NCI-H524 (cell line): Measurements from ENCODE around the gene GPR107.
A peak's percentile ranks its signal among the peaks of the same experiment; 100 is the strongest.
"Not testable (repeated sequence)": the region's sequence is repeated elsewhere in the genome, so short reads cannot be mapped to it uniquely, and the experiment has no call there.

Source experiments
- DNase-seq, 2 experiments: peaks; one replicate each; lab custom pipeline; 2025; lab: John Stamatoyannopoulos, UW

Gene GPR107

GRCh38 chr9:130053504-130054324, at the start of gene GPR107:
TSS of gene GPR107 (plus strand) at chr9:130053906. CDS start at chr9:130053933, 27 bp downstream.
- DNase-seq, result peak; percentile 30 to 67

DNA sequence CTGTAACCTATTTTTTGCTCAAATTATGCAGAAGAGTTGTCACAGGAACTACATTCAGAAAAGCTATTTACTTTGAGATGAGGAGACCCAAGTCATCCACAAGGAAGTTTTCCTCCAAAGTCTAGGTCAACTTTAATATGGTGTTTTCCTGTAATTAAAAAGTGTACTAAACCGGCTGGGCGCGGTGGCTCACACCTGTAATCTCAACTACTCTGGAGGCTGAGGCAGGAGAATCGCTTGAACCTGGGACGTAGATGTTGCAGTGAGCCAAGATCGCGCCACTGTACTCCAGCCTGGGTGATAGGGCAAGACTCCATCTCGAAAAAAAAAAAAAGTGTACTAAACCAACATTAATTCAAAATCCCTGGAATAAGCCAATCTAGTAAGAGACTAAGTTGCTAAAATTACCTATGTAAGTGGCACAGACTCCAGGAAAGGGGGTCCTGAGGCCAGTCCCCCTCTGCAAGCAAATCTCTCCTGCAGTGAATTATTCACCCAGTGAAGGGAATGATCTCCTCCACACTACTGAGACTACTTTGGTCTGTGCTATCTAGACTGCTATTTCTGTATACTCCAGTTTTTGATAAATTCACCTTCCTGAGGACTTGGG, 49.7 kb upstream of the GPR107 start:
- DNase-seq, result no peak

DNA sequence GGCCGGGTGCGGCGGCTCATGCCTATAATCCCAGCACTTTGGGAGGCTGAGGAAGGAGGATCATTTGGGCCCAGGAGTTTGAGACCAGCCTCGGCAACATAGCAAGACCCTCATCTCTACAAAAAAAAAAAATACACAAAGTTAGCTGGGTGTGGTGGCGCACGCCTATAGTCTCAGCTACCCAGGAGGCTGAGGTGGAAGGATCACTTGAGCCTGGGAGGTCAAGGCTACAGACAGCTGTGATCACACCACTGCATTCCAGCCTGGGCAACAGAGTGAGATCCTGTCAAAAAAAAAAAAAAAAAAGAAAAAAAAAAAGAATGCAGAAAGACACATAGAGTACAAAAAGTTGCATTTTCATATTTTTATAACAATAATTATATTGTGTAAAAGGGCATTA, 46.8 kb upstream of the GPR107 start:
- not testable (repeated sequence) for DNase-seq

GRCh38 chr9:130008538-130008937, 45.2 kb upstream of the GPR107 start:
- DNase-seq, result no peak

- DNase-seq, result not testable (repeated sequence)
Observed at GRCh38 chr9:130009546-130009945, 44.2 kb upstream of the GPR107 start.

- DNase-seq, result no peak
Observed at GRCh38 chr9:130010151-130010988, 43.3 kb upstream of the GPR107 start.

- DNase-seq, result no peak
Observed at GRCh38 chr9:130013326-130013725, 40.4 kb upstream of the GPR107 start.

DNA sequence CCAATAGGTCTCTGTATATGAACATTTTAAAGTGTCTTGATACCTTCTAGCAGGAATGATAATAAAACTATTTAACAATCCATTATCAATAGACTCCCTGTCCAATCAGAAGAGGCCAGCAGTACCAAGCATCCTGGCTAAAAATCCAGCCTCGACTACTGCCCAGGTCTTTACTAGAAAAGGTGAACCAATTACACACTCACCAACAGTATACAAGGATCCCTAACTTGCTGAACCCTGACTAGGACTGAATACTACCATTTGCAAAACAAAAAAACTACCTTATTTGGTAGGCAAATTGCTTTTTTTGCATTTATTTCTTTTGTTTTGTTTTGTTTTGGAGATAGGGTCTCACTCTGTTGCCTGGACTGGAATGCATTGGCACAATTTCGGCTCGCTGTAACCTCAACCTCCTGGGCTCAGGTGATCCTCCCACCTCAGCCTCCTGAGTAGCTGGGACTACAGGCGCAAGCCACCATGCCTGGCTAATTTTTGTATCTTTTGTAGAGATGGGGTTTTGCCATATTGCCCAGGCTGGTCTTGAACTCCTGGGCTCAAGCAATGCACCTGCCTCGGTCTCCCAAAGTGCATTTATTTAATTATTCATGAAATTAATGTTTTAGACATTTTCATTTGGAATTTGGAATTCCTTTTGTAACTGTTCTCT, 38.2 kb upstream of the GPR107 start:
- no peak for DNase-seq

GRCh38 chr9:130017076-130017475, 36.6 kb upstream of the GPR107 start:
- no peak for DNase-seq

GRCh38 chr9:130017510-130017909, 36.2 kb upstream of the GPR107 start:
- not testable (repeated sequence) for DNase-seq

DNA sequence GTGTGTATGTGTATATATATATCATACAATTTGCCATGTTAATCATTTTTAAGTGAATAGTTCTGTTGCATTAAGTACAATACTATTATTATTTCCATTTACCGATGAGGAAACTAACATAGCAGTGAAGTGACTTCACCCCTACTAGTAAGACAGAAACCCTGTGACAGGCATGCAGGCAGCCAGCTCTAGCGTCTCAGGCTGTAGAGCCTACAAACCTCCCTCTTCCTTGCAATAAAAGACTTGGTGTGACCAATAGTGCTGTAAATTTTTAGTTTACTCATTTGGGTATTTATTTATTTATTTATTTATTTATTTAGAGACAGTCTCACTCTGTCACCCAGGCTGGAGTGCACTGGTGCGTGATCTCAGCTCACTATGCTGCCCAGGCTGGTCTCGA, 35.4 kb upstream of the GPR107 start:
- no peak for DNase-seq

DNA sequence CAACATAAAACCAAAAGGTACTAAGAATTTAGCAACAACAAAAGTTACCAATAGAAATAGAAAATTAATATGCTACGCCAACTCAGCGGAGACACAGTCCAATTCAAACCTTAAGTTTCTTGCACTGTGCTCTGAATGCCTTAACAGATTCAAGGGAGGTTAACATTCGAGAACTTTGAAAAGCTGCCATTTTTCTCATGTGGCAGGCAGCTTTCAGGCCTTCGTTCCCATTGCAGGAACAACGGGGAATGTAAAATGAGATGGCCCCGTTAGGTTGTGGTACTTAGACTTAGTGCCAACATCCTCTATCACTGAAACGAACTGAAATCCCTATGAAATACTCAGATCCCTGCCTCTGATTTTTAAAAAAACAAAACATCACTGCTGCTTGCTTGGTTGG, 33.1 kb upstream of the GPR107 start:
- DNase-seq, result no peak

DNA sequence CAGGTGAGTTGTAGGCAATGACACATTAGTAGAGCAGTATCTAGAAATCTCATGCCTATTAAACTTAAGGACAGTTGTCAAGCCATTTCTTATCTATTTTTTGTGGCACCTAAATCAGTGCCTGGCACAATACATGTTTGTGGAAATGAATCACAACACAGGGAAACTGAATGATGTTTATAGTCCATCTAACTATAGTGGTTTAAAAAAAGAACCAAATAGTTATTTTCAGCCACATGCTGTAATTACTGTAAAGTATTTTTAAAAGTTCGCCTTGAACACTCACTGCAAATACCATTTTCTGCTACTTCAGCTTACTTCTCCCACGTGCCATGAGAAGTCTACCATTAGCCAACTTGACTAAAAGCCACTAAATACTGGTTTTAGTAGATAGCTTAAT, 32.6 kb upstream of the GPR107 start:
- no peak for DNase-seq

- not testable (repeated sequence) for DNase-seq
Observed at GRCh38 chr9:130021842-130022241, 31.9 kb upstream of the GPR107 start.

- DNase-seq, result no peak
Observed at GRCh38 chr9:130022566-130023143, 31.1 kb upstream of the GPR107 start.

- DNase-seq, result no peak
Observed at GRCh38 chr9:130023144-130023787, 30.4 kb upstream of the GPR107 start.

DNA sequence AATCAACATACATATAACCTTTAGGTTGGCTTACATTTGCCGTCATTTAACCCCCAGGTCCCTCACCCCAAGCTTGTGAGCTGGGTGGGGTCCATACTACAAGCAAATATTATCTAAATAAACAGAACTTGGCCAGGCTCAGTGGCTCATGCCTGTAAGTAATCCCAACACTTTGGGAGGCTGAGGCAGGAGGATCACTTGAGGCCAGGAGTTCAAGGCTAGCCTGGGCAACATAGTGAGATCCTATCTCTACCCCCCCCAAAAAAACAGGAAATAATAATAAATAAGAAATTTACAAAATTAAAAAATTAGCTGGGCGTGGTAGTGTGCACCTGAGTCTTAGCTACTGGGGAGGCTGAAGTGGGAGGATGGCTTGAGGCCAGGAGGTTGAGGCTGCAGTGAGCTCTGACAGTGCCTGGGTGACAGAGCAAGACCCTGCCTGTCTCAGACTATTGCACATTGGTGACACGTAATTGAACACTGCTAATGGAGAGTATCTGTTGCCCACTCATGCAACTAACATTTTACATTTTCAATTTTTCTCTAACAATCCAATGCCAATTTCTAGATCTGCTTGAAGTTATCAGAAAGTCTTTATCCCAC, 29.6 kb upstream of the GPR107 start:
- DNase-seq, result no peak

GRCh38 chr9:130024597-130024994, 29.1 kb upstream of the GPR107 start:
- no peak for DNase-seq

- DNase-seq, result no peak
Observed at GRCh38 chr9:130026583-130027340, 26.9 kb upstream of the GPR107 start.
